NCI-H1417 (cell line): ENCODE data around the gene CH25H.

Experiments
- DNase-seq, 3 experiments: peaks; one replicate each; lab custom pipeline; 2025; lab: John Stamatoyannopoulos, UW

The CH25H gene

GRCh38 chr10:89156161-89156835, 50.8 kb downstream of the CH25H start:
- no peak for DNase-seq
